ENCODE measurements around the gene ITGA11.

The ITGA11 gene

GRCh38 chr15:68431792-68432401 lies at the start of gene ITGA11:
Gene ITGA11, minus strand, starts transcription at chr15:68432163. Its CDS starts 97 bp downstream, at chr15:68432066.
- peak; percentile 48 for DNase-seq (ENCODE audit: low spot score)

GRCh38 chr15:68481321-68481720 lies 49.4 kb upstream of the ITGA11 start:
- no peak for DNase-seq (ENCODE audit: low spot score)

GRCh38 chr15:68480296-68480695 lies 48.3 kb upstream of the ITGA11 start:
- no peak for DNase-seq (ENCODE audit: low spot score)

- DNase-seq (ENCODE audit: low spot score): no peak
Measured at GRCh38 chr15:68479870-68480269, 47.9 kb upstream of the ITGA11 start.

- DNase-seq (ENCODE audit: low spot score): no peak
Measured at GRCh38 chr15:68479406-68479805, 47.4 kb upstream of the ITGA11 start.

GRCh38 chr15:68478853-68479252 lies 46.9 kb upstream of the ITGA11 start:
- no peak for DNase-seq (ENCODE audit: low spot score)

- DNase-seq (ENCODE audit: low spot score): no peak
Measured at GRCh38 chr15:68475449-68475848, 43.5 kb upstream of the ITGA11 start.

GRCh38 chr15:68471541-68471940 lies 39.6 kb upstream of the ITGA11 start:
- DNase-seq (ENCODE audit: low spot score): no peak

GRCh38 chr15:68470976-68471375 lies 39.0 kb upstream of the ITGA11 start:
- DNase-seq (ENCODE audit: low spot score): no peak

GRCh38 chr15:68470049-68470742 lies 38.2 kb upstream of the ITGA11 start:
- DNase-seq (ENCODE audit: low spot score): no peak

GRCh38 chr15:68469162-68470048 lies 37.4 kb upstream of the ITGA11 start:
- DNase-seq (ENCODE audit: low spot score): no peak

GRCh38 chr15:68466876-68467275 lies 34.9 kb upstream of the ITGA11 start:
- no peak for DNase-seq (ENCODE audit: low spot score)

GRCh38 chr15:68465861-68466560 lies 34.0 kb upstream of the ITGA11 start:
- DNase-seq (ENCODE audit: low spot score): no peak

GRCh38 chr15:68464448-68465090 lies 32.6 kb upstream of the ITGA11 start:
- no peak for DNase-seq (ENCODE audit: low spot score)

- DNase-seq (ENCODE audit: low spot score): no peak
Measured at GRCh38 chr15:68463996-68464395, 32.0 kb upstream of the ITGA11 start.

- DNase-seq (ENCODE audit: low spot score): no peak
Measured at GRCh38 chr15:68463444-68463843, 31.5 kb upstream of the ITGA11 start.

- DNase-seq (ENCODE audit: low spot score): no peak
Measured at GRCh38 chr15:68460166-68460565, 28.2 kb upstream of the ITGA11 start.

- DNase-seq (ENCODE audit: low spot score): no peak
Measured at GRCh38 chr15:68450192-68450591, 18.2 kb upstream of the ITGA11 start.

GRCh38 chr15:68449389-68449788 lies 17.4 kb upstream of the ITGA11 start:
- DNase-seq (ENCODE audit: low spot score): no peak

GRCh38 chr15:68447976-68448755 lies 16.2 kb upstream of the ITGA11 start:
- no peak for DNase-seq (ENCODE audit: low spot score)

- DNase-seq (ENCODE audit: low spot score): peak; percentile 40
Measured at GRCh38 chr15:68447209-68447608, 15.2 kb upstream of the ITGA11 start.
